ENCODE data around the gene BMP5.

BMP5 gene

GRCh38 chr6:55705451-55706440, 169.6 kb downstream of the BMP5 start:
- DNase-seq, result no peak

DNA sequence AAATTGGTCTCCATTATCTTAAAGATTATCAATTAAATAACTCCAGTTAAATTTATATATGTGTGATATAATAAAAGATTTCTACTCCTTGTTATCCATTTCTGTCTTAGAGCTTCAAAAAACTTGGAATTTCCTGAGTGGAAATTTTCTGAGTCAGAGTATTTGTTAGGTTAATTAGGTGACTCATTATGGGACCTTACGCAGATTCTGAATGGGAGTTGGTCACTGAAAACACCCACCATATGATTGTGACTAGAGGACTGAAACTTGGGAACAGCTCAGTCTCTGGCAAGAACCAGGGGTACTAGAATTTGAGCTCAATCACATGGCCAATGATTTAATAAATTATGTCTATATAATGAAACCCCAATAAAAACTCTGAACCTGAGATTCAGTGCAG, 171.0 kb downstream of the BMP5 start:
- DNase-seq, result no peak

All from COR-L47 (cell line).